Mesodermal cell (in vitro differentiated cells): ENCODE data around the gene GYPE.
"Not testable (repeated sequence)": the region's sequence is repeated elsewhere in the genome, so short reads cannot be mapped to it uniquely, and the experiment has no call there.

Experiments
- H3K27ac ChIP-seq: 2 replicates; pipeline ENCODE4 v1.7.0; 2013; ENCODE audit warnings: mild to moderate bottlenecking, low read depth, low read length, moderate library complexity; ENCODE audit not compliant: severe bottlenecking
- H3K36me3 ChIP-seq: 2 replicates; pipeline ENCODE4 v1.7.1; 2013; ENCODE audit warnings: mild to moderate bottlenecking, low read length, moderate library complexity; ENCODE audit not compliant: control insufficient read depth, insufficient read depth
- H3K4me1 ChIP-seq: one replicate; pipeline ENCODE4 v1.7.1; 2013; ENCODE audit warnings: mild to moderate bottlenecking, low read length; ENCODE audit not compliant: insufficient read depth, control insufficient read depth, poor library complexity, severe bottlenecking
- H3K4me3 ChIP-seq: 2 replicates; pipeline ENCODE4 v1.7.0; 2013; ENCODE audit warnings: low read length, control low read depth, mild to moderate bottlenecking; ENCODE audit not compliant: insufficient read depth, poor library complexity, severe bottlenecking; ENCODE audit errors: extremely low read depth
- H3K9me3 ChIP-seq: 2 replicates; pipeline ENCODE4 v1.7.1; 2013; ENCODE audit warnings: mild to moderate bottlenecking, low read length, moderate library complexity; ENCODE audit not compliant: control insufficient read depth
- whole genome bisulfite sequencing, 2 experiments: methylation state at CpG; one replicate each; pipeline ENCODE4 v1.1.5; 2013; ENCODE audit warnings: missing lambda C conversion rate in 2 of 2; ENCODE audit not compliant: insufficient coverage in 2 of 2; 5-methylcytosine and 5-hydroxymethylcytosine counted together

Gene GYPE

DNA sequence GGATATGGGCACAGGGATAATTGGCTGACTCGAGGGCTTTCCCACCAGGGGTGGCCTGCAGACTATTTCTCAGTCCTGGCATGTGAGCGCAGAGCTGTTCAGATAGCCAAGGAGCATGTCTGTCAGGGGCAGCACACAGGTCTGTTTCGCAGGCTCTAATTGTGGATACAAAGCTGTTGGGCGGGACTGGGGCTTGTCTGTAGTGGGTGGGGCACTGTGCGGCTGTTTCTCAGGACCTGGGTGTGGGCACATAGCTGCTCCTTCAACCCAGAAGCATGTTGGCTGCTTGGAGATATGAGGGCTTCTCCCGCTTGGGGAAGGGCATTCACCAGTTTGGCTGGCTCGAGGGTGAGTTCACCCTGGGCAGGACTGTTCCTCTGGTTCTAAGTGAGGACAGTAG, 65.9 kb downstream of the GYPE start:
- not testable (repeated sequence) for H3K4me3 ChIP-seq, H3K9me3 ChIP-seq, H3K4me1 ChIP-seq, H3K36me3 ChIP-seq, H3K27ac ChIP-seq
- WGBS, 2 experiments = 80 to 86% methylated on average over 1 to 2 of the region's 7 CpGs

- H3K4me3 ChIP-seq, H3K4me1 ChIP-seq, H3K36me3 ChIP-seq, H3K9me3 ChIP-seq, H3K27ac ChIP-seq: not testable (repeated sequence)
- 89 to 93% methylated on average over 3 of the region's 4 CpGs for WGBS, 2 experiments
Measured at GRCh38 chr4:143834196-143834595, 71.2 kb downstream of the GYPE start.

DNA sequence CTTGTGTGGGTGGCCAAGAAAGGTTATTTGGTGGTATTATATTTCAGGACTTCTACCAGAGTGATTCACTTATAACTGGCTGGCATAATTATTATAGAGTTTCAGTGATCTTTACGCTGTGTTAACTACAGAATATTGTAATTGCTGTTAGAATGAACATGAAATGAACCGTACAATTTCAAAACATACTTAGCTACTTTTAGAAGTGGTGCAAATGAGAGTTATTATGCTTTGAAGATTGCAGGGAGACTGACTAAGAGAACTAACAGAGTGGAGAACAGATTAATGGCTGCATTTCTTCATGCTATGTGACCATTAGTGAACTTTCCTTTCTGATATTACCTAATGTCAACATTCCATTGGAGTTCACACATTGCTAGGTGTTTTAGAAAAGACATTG, 71.7 kb downstream of the GYPE start:
- H3K27ac ChIP-seq, H3K9me3 ChIP-seq, H3K4me3 ChIP-seq, H3K36me3 ChIP-seq, H3K4me1 ChIP-seq: not testable (repeated sequence)
- WGBS, 2 experiments = no CpG with 5 or more reads among the region's 2 CpGs

DNA sequence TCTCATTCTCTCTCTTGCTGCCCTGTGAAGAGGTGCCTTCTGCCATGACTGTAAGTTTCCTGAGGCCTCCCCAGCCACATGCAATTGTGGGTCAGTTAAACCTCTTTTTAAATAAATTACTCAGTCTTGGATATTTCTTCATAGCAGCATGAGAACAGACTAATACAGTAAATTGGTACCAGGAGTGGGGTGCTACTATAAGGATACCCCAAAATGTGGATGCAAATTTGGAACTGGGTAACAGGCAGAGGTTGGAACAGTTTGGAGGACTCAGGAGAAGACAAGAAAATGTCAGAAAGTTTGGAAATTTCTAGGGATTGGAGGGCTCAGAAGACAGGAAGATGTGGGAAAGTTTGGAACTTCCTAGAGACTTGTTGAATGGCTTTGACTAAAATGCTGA, 74.8 kb downstream of the GYPE start:
- not testable (repeated sequence) for H3K27ac ChIP-seq, H3K4me3 ChIP-seq, H3K4me1 ChIP-seq, H3K36me3 ChIP-seq, H3K9me3 ChIP-seq

GRCh38 chr4:143829239-143829620, 76.1 kb downstream of the GYPE start:
- not testable (repeated sequence) for H3K4me1 ChIP-seq, H3K9me3 ChIP-seq, H3K4me3 ChIP-seq, H3K36me3 ChIP-seq, H3K27ac ChIP-seq
- WGBS, 2 experiments = 95 to 100% methylated on average over 4 of the region's 4 CpGs
